Activated CD8-positive, alpha-beta T cell treated with anti-CD3 and anti-CD28 coated beads for 36 hours (primary cell): ENCODE results near the gene CCDC30. TPM values are rescaled to one million over a fixed set of nuclear protein-coding genes. Genes with fewer than 3 reads are reported as not detected.
"Not testable (repeated sequence)": the region's sequence is repeated elsewhere in the genome, so short reads cannot be mapped to it uniquely, and the experiment has no call there.

ENCODE experiments used
- ATAC-seq: fragments of 200-7000 bp; cut with Tn5 transposase; one replicate; pipeline ENCODE4 v1.10.0; 2021; ENCODE audit warnings: mild to moderate bottlenecking, moderate library complexity
- CTCF ChIA-PET: fragments of 350-600 bp; sonication (Branson Sonifier 250); formaldehyde crosslinking; loops from one replicate; lab custom pipeline; 2021; ENCODE audit warnings: antibody characterized with exemption; lab: Charles Lee
- POLR2A ChIA-PET: fragments of 350-600 bp; sonication (Branson Sonifier 250); formaldehyde crosslinking; loops from one replicate; lab custom pipeline; 2021; ENCODE audit warnings: antibody characterized with exemption; lab: Charles Lee
- DNase-seq: peaks from one replicate; pipeline ENCODE4 v3.0.0-alpha.2; 2020
- H3K27ac Mint-ChIP-seq: one replicate; pipeline ENCODE4 v1.8.0; 2021; ENCODE audit warnings: mild to moderate bottlenecking, mixed read lengths
- H3K27me3 Mint-ChIP-seq: one replicate; pipeline ENCODE4 v1.8.0; 2021; ENCODE audit warnings: mixed read lengths
- H3K36me3 Mint-ChIP-seq: one replicate; pipeline ENCODE4 v1.8.0; 2021; ENCODE audit warnings: low read depth, mixed read lengths
- H3K4me1 Mint-ChIP-seq: one replicate; pipeline ENCODE4 v1.8.0; 2021; ENCODE audit warnings: low read depth, mixed read lengths
- H3K4me3 Mint-ChIP-seq: one replicate; pipeline ENCODE4 v1.8.0; 2021; ENCODE audit warnings: mild to moderate bottlenecking, moderate library complexity, mixed read lengths
- H3K9me3 Mint-ChIP-seq: one replicate; pipeline ENCODE4 v1.8.0; 2021; ENCODE audit warnings: mixed read lengths
- CTCF ChIP-seq: fragments of 200-600 bp; IDR thresholded peaks from one replicate; pipeline ENCODE4 v1.8.0; 2022; ENCODE audit warnings: antibody characterized with exemption, mild to moderate bottlenecking
- intact Hi-C: fragments of 100-400 bp; cut with micrococcal nuclease; formaldehyde crosslinking; loops from one replicate; pipeline ENCODE4 v1.10.0; 2022
- total RNA-seq, 2 experiments: library from RNA; stranded (reverse); gene quantifications; one replicate each; pipeline ENCODE4 v1.2.3, GENCODE V29; 2021

CCDC30 gene
- total RNA-seq, 2 experiments from 2014 or later, result 0.60 to 3.0 TPM

GRCh38 chr1:42476605-42477004 is 13.5 kb downstream of the CCDC30 start:
- TF ChIP-seq CTCF, result no peak
- H3K4me1 Mint-ChIP-seq, result peaks cover 2% of the 10 kb centered on the region
- ChIA-PET CTCF (no interaction called here), POLR2A (no interaction called here)
- intact Hi-C loops, result no loop called here
- DNase-seq, result no peak
- no peak overlapping the region for H3K27ac Mint-ChIP-seq
- no peak overlapping the region for H3K4me3 Mint-ChIP-seq
- ATAC-seq, result no peak
- no peaks in the 10 kb centered on the region for H3K27me3 Mint-ChIP-seq
- H3K9me3 Mint-ChIP-seq, result no peaks in the 10 kb centered on the region
- H3K36me3 Mint-ChIP-seq, result peaks cover under 1% of the 10 kb centered on the region

- H3K27me3 Mint-ChIP-seq, intact Hi-C loops, H3K4me1 Mint-ChIP-seq, H3K27ac Mint-ChIP-seq, H3K9me3 Mint-ChIP-seq, DNase-seq, H3K36me3 Mint-ChIP-seq, CTCF ChIA-PET, POLR2A ChIA-PET, H3K4me3 Mint-ChIP-seq, ATAC-seq: not testable (repeated sequence)
Observed at GRCh38 chr1:42477354-42477753, 14.3 kb downstream of the CCDC30 start.

- TF ChIP-seq CTCF, result no peak
- peaks cover 2% of the 10 kb centered on the region for H3K36me3 Mint-ChIP-seq
- H3K4me3 Mint-ChIP-seq, result no peak overlapping the region
- ChIA-PET POLR2A (no interaction called here), CTCF (no interaction called here)
- DNase-seq (no peak), ATAC-seq (no peak)
- intact Hi-C loops, result no loop called here
- no peaks in the 10 kb centered on the region for H3K27me3 Mint-ChIP-seq
- H3K4me1 Mint-ChIP-seq, result peaks cover 2% of the 10 kb centered on the region
- H3K27ac Mint-ChIP-seq, result no peak overlapping the region
- no peaks in the 10 kb centered on the region for H3K9me3 Mint-ChIP-seq
Observed at GRCh38 chr1:42477775-42478174, 14.7 kb downstream of the CCDC30 start.

- CTCF ChIA-PET, result no interaction called here
- peak; percentile 62 for ATAC-seq
- Mint-ChIP-seq H3K27me3 (no peaks in the 10 kb centered on the region), H3K27ac (no peak overlapping the region), H3K4me3 (no peak overlapping the region), H3K9me3 (no peaks in the 10 kb centered on the region), H3K36me3 (peaks cover 2% of the 10 kb centered on the region), H3K4me1 (peaks cover 2% of the 10 kb centered on the region)
- DNase-seq, result no peak
- POLR2A ChIA-PET, result no interaction called here
- intact Hi-C loops, result no loop called here
- peak; percentile 13 for TF ChIP-seq CTCF
Observed at GRCh38 chr1:42479621-42480020, 16.5 kb downstream of the CCDC30 start.

GRCh38 chr1:42480921-42481320 is 17.8 kb downstream of the CCDC30 start:
- CTCF ChIA-PET, result no interaction called here
- ATAC-seq (no peak), DNase-seq (no peak)
- Mint-ChIP-seq H3K4me3 (no peak overlapping the region), H3K27ac (no peak overlapping the region), H3K4me1 (no peaks in the 10 kb centered on the region), H3K27me3 (no peaks in the 10 kb centered on the region), H3K9me3 (no peaks in the 10 kb centered on the region), H3K36me3 (peaks cover 2% of the 10 kb centered on the region)
- POLR2A ChIA-PET, result interaction anchor here (0.6 kb wide), 1 partner anchor 327 kb away, joined by 4 read pairs; no protein-coding TSS in a partner anchor
- intact Hi-C loops, result no loop called here
- TF ChIP-seq CTCF, result no peak
